H1 (cell line): ENCODE data around the gene ASB3. TPM values are rescaled to one million over a fixed set of nuclear protein-coding genes. Genes with fewer than 3 reads are reported as not detected.

Source experiments
- BRCA1 ChIP-seq: IDR thresholded peaks from 2 replicates; pipeline ENCODE4 v1.6.1; 2012; ENCODE audit warnings: low read depth, low read length, improper control_type of control experiment
- CTCF ChIP-seq, 3 experiments: IDR thresholded peaks; 1 replicate in 2 of 3; 2 replicates in 1 of 3; pipeline versions ENCODE4 v1.5.1 to v1.6.1; 2011; ENCODE audit warnings: low read length in 3 of 3, mild to moderate bottlenecking in 3 of 3, inconsistent platforms in 2 of 3, low read depth in 1 of 3, moderate library complexity in 1 of 3; ENCODE audit not compliant: insufficient read depth in 1 of 3; ENCODE audit errors: control extremely low read depth in 1 of 3
- E2F6 ChIP-seq: IDR thresholded peaks from 2 replicates; pipeline ENCODE4 v1.6.1; 2012; ENCODE audit warnings: inconsistent platforms
- FOSL1 ChIP-seq: IDR thresholded peaks from 2 replicates; pipeline ENCODE4 v1.6.1; 2011; ENCODE audit warnings: mild to moderate bottlenecking, low read depth, low read length, moderate library complexity; ENCODE audit not compliant: insufficient read depth
- GABPA ChIP-seq: IDR thresholded peaks from 2 replicates; pipeline ENCODE4 v1.6.1; 2011; ENCODE audit warnings: mild to moderate bottlenecking, low read length, moderate library complexity, borderline replicate concordance; ENCODE audit not compliant: insufficient read depth
- JUND ChIP-seq: IDR thresholded peaks from 2 replicates; pipeline ENCODE4 v1.6.1; 2011; ENCODE audit warnings: mild to moderate bottlenecking, improper control_type of control experiment, low read length
- MAX ChIP-seq: IDR thresholded peaks from 2 replicates; pipeline ENCODE4 v1.6.1; 2012; ENCODE audit warnings: inconsistent platforms
- NRF1 ChIP-seq: IDR thresholded peaks from 2 replicates; pipeline ENCODE4 v1.6.1; 2011; ENCODE audit warnings: mild to moderate bottlenecking, low read depth, low read length, improper control_type of control experiment
- POU5F1 ChIP-seq: IDR thresholded peaks from 2 replicates; pipeline ENCODE4 v1.6.1; 2011; ENCODE audit warnings: low read depth, mild to moderate bottlenecking, low read length, moderate library complexity
- RFX5 ChIP-seq: IDR thresholded peaks from 2 replicates; pipeline ENCODE4 v1.6.1; 2011; ENCODE audit warnings: low read depth, low read length, improper control_type of control experiment, borderline replicate concordance
- RXRA ChIP-seq: IDR thresholded peaks from 2 replicates; pipeline ENCODE4 v1.6.1; 2011; ENCODE audit warnings: low read depth, mild to moderate bottlenecking, low read length, moderate library complexity; ENCODE audit not compliant: insufficient read depth
- SIN3A ChIP-seq, 2 experiments: IDR thresholded peaks in 1 of 2; conservative IDR thresholded peaks in 1 of 2; 2 replicates each; pipeline ENCODE4 v1.6.1; 2011 to 2012; ENCODE audit warnings: low read length in 2 of 2, improper control_type of control experiment in 1 of 2, low read depth in 1 of 2, mild to moderate bottlenecking in 1 of 2
- SIRT6 ChIP-seq: IDR thresholded peaks from one replicate; pipeline ENCODE4 v1.7.1; 2012; ENCODE audit warnings: low read length, inconsistent platforms
- SIX5 ChIP-seq: IDR thresholded peaks from 2 replicates; pipeline ENCODE4 v1.6.1; 2011; ENCODE audit warnings: mild to moderate bottlenecking, low read depth, low read length
- SRF ChIP-seq: IDR thresholded peaks from 2 replicates; pipeline ENCODE4 v1.6.1; 2011; ENCODE audit warnings: mild to moderate bottlenecking, low read depth, low read length, moderate library complexity
- SUZ12 ChIP-seq: fragments of 200-600 bp; sonication (generic); IDR thresholded peaks from 2 replicates; pipeline ENCODE4 v1.6.1; 2012; ENCODE audit warnings: mild to moderate bottlenecking, inconsistent platforms, low read length, moderate library complexity, mixed read lengths
- TAF7 ChIP-seq: optimal IDR thresholded peaks from 2 replicates; pipeline ENCODE3; 2011; ENCODE audit warnings: low read depth, mild to moderate bottlenecking, inconsistent platforms, low read length, moderate library complexity, borderline replicate concordance
- TBP ChIP-seq: IDR thresholded peaks from 2 replicates; pipeline ENCODE4 v1.6.1; 2011; ENCODE audit warnings: low read depth, low read length, improper control_type of control experiment
- YY1 ChIP-seq: IDR thresholded peaks from 2 replicates; pipeline ENCODE4 v1.6.1; 2011; ENCODE audit warnings: low read depth, mild to moderate bottlenecking, low read length
- ZNF274 ChIP-seq: IDR thresholded peaks from 2 replicates; pipeline ENCODE4 v1.7.0; 2012; ENCODE audit warnings: low read length, borderline replicate concordance; ENCODE audit errors: extremely low read depth
- polyA plus RNA-seq, 7 experiments: library from polyadenylated mRNA; depleted of rRNA in 3 of 7; stranded (reverse) in 5 of 7; unstranded in 2 of 7; fragments of >200 nt in 5 of 7; fragments of 200-250 nt in 2 of 7; gene quantifications; 1 replicate in 5 of 7; 2 replicates in 1 of 7; 4 replicates in 1 of 7; pipeline versions ENCODE4 v1.2.1 to v1.2.3, GENCODE V29; 2011 to 2013; ENCODE audit warnings: missing spikeins in 2 of 7, mixed read lengths in 2 of 7
- total RNA-seq: library from RNA; stranded (reverse); fragmentation: NEBNext Ultra II Directional; extraction: Animal tissue kit (Norgen Biotek cat#: 25700); gene quantifications from 2 replicates; pipeline ENCODE4 v1.2.1, GENCODE V29; 2021

Gene ASB3
- total and polyA plus RNA-seq, 2 of the 8 experiments (the other 6 are each of a cell fraction or from before 2014, with no cell fraction given), result 22.6 to 25.4 TPM

GRCh38 chr2:53786705-53787613 lies at the start of gene ASB3, which contains the start of gene ERLEC1 (continued):
- TF ChIP-seq JUND (peak; percentile 33; the same call in 1 of the 2 replicates), E2F6 (no peak), ZNF274 (no peak), NRF1 (no peak), SUZ12 (no peak), FOSL1 (no peak), CTCF (IDR thresholded peaks at IDR 0.05; ENCODE audit: control extremely low read depth in 1 of 3, insufficient read depth in 1 of 3, low read depth in 1 of 3, low read length in 3 of 3) (no peak), TBP (peak; percentile 86), BRCA1 (no peak), YY1 (peak; percentile 74), SIN3A (conservative IDR thresholded peaks at IDR 0.05 in 1 of 2, IDR thresholded peaks at IDR 0.05 in 1 of 2; ENCODE audit: low read depth in 1 of 2, low read length in 2 of 2) (peak; percentile 52 to 84; a peak in 3 of 4 replicates), SIRT6 (no peak), GABPA (peak; percentile 88), MAX (peak; percentile 52; the same call in 1 of the 2 replicates), TAF7 (peak; percentile 84), RFX5 (no peak), SRF (no peak), SIX5 (no peak), POU5F1 (no peak), RXRA (no peak)
